ENCODE measurements around the gene NRSN2.

DNA sequence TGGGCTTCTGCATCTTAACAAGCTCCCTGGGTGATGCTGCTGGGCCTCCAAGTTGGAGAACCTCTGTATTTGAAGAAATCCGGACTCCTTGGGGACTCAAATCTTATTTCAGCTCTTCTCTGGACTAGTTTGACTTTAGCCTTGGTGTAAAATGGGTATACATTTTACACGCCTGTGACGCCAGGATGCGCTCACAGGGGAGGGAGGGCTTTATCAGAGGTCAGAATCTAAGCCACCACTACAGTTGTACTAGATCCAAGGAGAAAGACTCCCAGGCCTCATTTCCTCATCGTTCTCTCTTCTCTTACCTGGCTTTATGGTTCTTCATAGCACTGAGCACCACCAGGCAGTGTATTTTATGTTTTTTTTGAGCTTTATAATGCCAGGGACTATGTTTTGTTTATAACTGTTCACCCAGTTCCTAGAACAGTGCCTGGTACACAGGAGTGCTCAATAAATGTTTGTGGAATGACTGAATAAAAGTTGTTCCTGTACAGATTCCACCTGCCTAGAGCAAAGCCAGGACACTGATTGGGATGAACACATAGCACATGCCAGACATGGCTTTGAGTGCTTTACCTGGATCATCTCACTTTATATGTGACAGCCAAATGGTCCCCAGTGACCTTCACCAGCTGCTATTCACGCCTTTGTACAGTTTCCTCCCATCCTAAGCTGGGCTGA is 56.1 kb downstream of the NRSN2 start:
- TF ChIP-seq CTCF (IDR thresholded peaks at IDR 0.05; ENCODE audit: low read length) = no peak
- no peak for TF ChIP-seq EZH2 (optimal IDR thresholded peaks at IDR 0.05; ENCODE audit: low read depth, low read length)
- TF ChIP-seq EZH2phosphoT487 (IDR thresholded peaks at IDR 0.05; ENCODE audit: low read length) = no peak
